Ovary (tissue), 9 donors: ENCODE measurements around the gene CHCHD6. TPM values are rescaled to one million over a fixed set of nuclear protein-coding genes. Genes with fewer than 3 reads are reported as not detected.

Experiments
- DNase-seq, 5 donors: peaks; one replicate each; pipeline ENCODE4 v3.0.0-alpha.2; 2019 to 2020
- H3K27ac ChIP-seq, 2 donors: fragments of 200-600 bp; one replicate each; pipeline versions ENCODE4 v1.5.1 to v1.8.0; 2019 to 2022
- H3K27me3 ChIP-seq: fragments of 200-600 bp; one replicate; pipeline ENCODE4 v1.8.0; 2022
- H3K36me3 ChIP-seq: fragments of 200-600 bp; sonication (generic); one replicate; pipeline ENCODE4 v1.5.1; 2019
- H3K4me1 ChIP-seq: one replicate; pipeline ENCODE4 v1.8.1; 2013; ENCODE audit warnings: mild to moderate bottlenecking, moderate library complexity; ENCODE audit not compliant: insufficient read depth
- H3K4me3 ChIP-seq: fragments of 200-600 bp; sonication (generic); one replicate; pipeline ENCODE4 v1.5.1; 2017
- H3K9me3 ChIP-seq, 2 donors: fragments of 200-600 bp in 1 of 2; sonication (generic) in 1 of 2; one replicate each; pipeline versions ENCODE4 v1.5.1 to v1.8.1; 2013 to 2019; ENCODE audit warnings: mild to moderate bottlenecking in 1 of 2, moderate library complexity in 1 of 2
- EP300 ChIP-seq: sonication (generic); formaldehyde crosslinking; IDR thresholded peaks from one replicate; pipeline ENCODE4 v1.6.1; 2017; ENCODE audit warnings: antibody characterized with exemption
- POLR2A ChIP-seq: fragments of 450-650 bp; IDR thresholded peaks from one replicate; pipeline ENCODE4 v1.6.1; 2017; ENCODE audit warnings: antibody characterized with exemption, mild to moderate bottlenecking, moderate library complexity
- WGBS, 3 donors: extraction: QIAGEN DNeasy Blood & Tissue Kit in 1 of 3; methylation state at CpG; one replicate each; pipeline versions ENCODE4 v1.1.5 to v1.1.7; 2013 to 2017; 5-methylcytosine and 5-hydroxymethylcytosine counted together
- intact Hi-C, 4 donors: fragments of 100-400 bp; cut with DNase I; formaldehyde crosslinking; loops; one replicate each; pipeline versions ENCODE4 v1.11.0 to v1.15.1; 2022 to 2023
- polyA plus RNA-seq, 2 donors: library from polyadenylated mRNA; stranded (reverse); fragments of 200-250 nt in 1 of 2; fragments of 350-450 nt in 1 of 2; fragmentation: Illumina TruSeq in 1 of 2; extraction: RNeasy Lipid Tissue Mini Kit (QIAGEN cat#74804) in 1 of 2; gene quantifications; one replicate each; pipeline ENCODE4 v1.2.3, GENCODE V29; 2013 to 2014
- total RNA-seq, 7 donors: library from RNA; depleted of rRNA in 2 of 7; stranded (reverse); fragments of >200 nt in 2 of 7; fragmentation: NEBNext Ultra II Directional in 3 of 7; extraction: Animal tissue kit (Norgen Biotek cat#: 25700) in 3 of 7; gene quantifications; one replicate each; pipeline versions ENCODE4 v1.1.0 to v1.2.4, GENCODE V29; 2016 to 2023
- TF ChIP-seq, protein P1 (sequence below), 3 donors: fragments of 450-650 bp in 2 of 3; fragments of 200-600 bp in 1 of 3; IDR thresholded peaks; one replicate each; pipeline versions ENCODE4 v1.5.1 to v1.8.0; 2016 to 2022; ENCODE audit warnings: antibody characterized with exemption in 3 of 3, mild to moderate bottlenecking in 1 of 3
- donor health status: DM: no; HTN: no; CAD: no; lungs with moderate emphysema.
- donor health status: DM: no; HTN: no; CAD: no.
- donor health status: Bipolar disorder and iron deficiency.
- donor health status: DM: yes; HTN: yes; CAD: no.
- donor health status: DM: no; HTN: no; CAD: no.
- donor health status: DM: yes; HTN: yes; CAD: no.

The CHCHD6 gene
- total and polyA plus RNA-seq, 9 donors: 8.5 to 24.6 (median 19.5) TPM

DNA sequence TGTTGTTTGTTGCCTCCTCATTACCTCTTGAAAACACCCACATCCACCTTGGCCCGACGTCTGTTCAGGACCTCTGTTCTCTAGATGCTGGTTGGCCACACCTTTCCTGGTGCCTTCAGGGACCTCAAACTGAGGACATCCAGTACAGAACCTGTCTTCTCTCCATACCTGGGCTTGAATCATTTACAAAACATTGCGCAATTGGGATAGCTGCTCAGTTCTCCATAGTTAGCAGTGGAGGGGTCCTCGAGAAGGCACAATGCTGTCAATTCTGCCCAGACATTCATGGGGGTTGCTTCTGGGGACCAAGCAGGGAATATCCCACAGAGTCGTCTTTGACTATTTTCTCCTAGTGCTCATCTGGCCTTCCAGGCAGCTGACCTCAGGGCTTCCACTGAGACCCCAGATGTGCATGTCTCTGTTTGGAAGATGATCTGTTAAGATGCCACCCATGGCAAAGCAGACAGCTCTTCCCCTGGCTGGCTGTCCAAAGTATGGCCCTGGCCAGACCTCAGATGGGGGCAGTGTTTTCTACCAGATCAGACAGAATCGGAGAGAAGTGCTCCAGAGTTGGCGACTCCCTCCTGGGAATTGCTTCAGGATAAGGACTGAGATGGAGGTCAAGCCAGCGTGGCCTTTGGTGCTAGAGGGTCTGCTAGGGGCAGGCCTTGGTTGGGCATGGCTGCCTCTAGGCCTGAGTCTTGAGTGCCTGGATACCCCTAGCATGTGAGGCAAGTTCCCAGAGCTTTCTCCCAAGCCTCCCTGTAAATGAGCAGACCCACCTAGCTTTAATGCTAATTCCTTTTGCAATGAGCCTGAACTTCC, 46.1 kb downstream of the CHCHD6 start:
- Histone ChIP-seq H3K27ac (no peak overlapping the region), H3K27me3 (no peaks in the 10 kb centered on the region), H3K36me3 (no peaks in the 10 kb centered on the region), H3K9me3 (no peaks in the 10 kb centered on the region), H3K4me3 (no peak overlapping the region), H3K4me1 (peaks cover 1% of the 10 kb centered on the region)
- no peak for DNase-seq
- TF ChIP-seq, protein P1, sequence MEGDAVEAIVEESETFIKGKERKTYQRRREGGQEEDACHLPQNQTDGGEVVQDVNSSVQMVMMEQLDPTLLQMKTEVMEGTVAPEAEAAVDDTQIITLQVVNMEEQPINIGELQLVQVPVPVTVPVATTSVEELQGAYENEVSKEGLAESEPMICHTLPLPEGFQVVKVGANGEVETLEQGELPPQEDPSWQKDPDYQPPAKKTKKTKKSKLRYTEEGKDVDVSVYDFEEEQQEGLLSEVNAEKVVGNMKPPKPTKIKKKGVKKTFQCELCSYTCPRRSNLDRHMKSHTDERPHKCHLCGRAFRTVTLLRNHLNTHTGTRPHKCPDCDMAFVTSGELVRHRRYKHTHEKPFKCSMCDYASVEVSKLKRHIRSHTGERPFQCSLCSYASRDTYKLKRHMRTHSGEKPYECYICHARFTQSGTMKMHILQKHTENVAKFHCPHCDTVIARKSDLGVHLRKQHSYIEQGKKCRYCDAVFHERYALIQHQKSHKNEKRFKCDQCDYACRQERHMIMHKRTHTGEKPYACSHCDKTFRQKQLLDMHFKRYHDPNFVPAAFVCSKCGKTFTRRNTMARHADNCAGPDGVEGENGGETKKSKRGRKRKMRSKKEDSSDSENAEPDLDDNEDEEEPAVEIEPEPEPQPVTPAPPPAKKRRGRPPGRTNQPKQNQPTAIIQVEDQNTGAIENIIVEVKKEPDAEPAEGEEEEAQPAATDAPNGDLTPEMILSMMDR (IDR thresholded peaks at IDR 0.05): no peak
- TF ChIP-seq POLR2A (no peak), EP300 (no peak)
- intact Hi-C loops: loop anchor here (5.0 to 10.0 kb wide), 7 partner anchors 65 to 792 kb away; partner anchors contain the start of gene PLXNA1 (in 2 of the 4)
- 94 to 95% (median 95%) methylated on average over 8 of the region's 8 CpGs for WGBS, 3 donors

GRCh38 chr3:126750756-126751121, 46.7 kb downstream of the CHCHD6 start:
- DNase-seq: no peak
- H3K27me3 ChIP-seq: no peaks in the 10 kb centered on the region
- WGBS, 3 donors: 26 to 45% (median 30%) methylated on average over 4 of the region's 4 CpGs
- intact Hi-C loops: loop anchor here in 3 of 4 donors (5.0 to 10.0 kb wide), 5 partner anchors 232 to 792 kb away; partner anchors contain the start of gene PLXNA1 (in 1 of the 3)
- H3K27ac ChIP-seq: no peak overlapping the region
- peaks cover under 1% of the 10 kb centered on the region for H3K4me1 ChIP-seq
- TF ChIP-seq, protein P1 (IDR thresholded peaks at IDR 0.05): no peak
- no peak for TF ChIP-seq EP300
- no peak for TF ChIP-seq POLR2A
- no peak overlapping the region for H3K4me3 ChIP-seq
- H3K36me3 ChIP-seq: no peaks in the 10 kb centered on the region
- H3K9me3 ChIP-seq: no peaks in the 10 kb centered on the region

DNA sequence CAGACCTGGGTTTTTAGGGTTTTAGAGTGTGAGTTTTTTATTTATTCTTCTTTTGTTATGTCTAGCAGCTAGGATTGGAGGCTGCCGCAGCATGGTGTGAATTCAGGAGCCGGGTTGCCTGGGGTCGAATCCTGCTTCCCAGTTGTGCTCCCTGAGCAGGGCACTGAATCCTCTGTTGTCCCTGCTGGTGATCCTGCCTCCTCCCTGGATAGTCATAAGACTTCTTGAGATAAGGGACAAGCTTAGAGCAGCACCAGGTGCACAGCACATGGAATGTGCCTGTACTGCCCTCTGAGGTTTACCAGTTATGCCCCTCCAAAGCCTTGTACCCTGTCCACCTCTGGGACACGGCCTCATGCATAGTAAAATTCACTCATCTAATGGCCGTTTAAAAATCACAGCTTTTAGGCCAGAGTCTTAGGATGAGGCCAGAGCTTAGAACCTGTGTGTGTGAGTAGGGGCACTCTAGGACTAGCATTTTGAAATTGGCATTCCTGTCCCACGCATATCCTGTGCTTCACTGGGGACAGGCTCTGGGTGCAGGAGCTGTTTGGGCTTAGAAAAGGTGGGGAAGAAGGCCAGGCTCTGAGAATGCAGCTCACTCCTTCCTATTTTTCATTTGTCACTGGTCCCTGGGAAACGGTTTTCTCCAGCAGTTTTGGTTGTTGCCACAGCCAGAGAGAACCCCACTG, 47.7 kb downstream of the CHCHD6 start:
- intact Hi-C loops: loop anchor here in 3 of 4 donors (2.0 to 10.0 kb wide), 6 partner anchors 231 to 791 kb away; partner anchors contain the start of gene PLXNA1 (in 3 of the 3)
- Histone ChIP-seq H3K4me3 (no peak overlapping the region), H3K27ac (no peak overlapping the region), H3K9me3 (no peaks in the 10 kb centered on the region), H3K4me1 (no peaks in the 10 kb centered on the region), H3K27me3 (no peaks in the 10 kb centered on the region), H3K36me3 (no peaks in the 10 kb centered on the region)
- WGBS, 3 donors: 47 to 63% (median 50%) methylated on average over 7 of the region's 7 CpGs
- no peak for DNase-seq
- TF ChIP-seq, protein P1 (IDR thresholded peaks at IDR 0.05): no peak
- no peak for TF ChIP-seq POLR2A
- no peak for TF ChIP-seq EP300

DNA sequence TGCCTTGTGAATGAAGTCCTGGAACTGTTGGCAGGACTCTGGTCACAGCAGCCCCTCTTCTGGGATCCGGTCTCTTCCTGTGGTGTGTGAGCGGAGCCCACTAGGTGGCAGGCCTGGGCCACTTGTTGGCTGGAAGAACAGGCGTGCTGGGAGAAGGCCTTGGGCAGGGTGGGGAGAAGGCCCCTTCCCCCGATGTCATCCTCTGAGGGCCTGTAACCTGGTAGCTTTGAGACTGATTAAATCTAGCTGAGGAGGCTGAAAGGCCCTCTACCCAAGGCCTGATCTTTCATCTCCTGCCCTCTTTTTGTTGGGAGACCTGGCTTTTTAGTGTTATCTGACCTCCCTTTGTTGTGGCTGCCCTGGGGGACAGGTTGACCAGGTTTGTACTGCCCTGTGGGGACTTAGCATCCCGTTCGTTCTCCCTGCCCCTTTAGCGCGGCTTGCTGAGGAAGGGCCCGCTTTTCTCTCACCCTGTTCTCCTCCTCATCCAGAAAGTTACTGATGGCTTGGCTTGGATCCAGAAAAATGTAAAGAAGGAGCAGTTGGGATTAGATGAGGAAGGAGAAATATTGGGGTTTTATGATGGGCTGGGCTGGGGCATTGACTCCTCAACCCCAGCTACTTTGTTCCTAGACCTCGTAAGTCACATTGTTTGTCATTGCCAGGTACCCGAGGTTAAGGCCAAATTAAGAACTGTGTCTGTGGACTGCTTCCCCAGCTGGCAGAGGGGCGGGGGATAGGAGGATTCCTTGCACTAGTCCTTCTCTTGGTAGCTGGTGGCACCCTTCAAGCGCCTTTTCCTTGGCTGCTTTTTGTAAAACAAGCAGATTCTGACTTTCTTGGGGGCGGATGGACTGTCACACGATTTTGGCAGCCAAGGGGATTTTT, 48.5 kb downstream of the CHCHD6 start:
- intact Hi-C loops: loop anchor here in 3 of 4 donors (2.0 to 10.0 kb wide), 6 partner anchors 230 to 790 kb away; partner anchors contain the start of gene PLXNA1 (in 3 of the 3)
- TF ChIP-seq EP300 (no peak), POLR2A (no peak)
- TF ChIP-seq, protein P1 (IDR thresholded peaks at IDR 0.05): peak; percentile 54 to 78 (median 78)

More for the DNA sequence above, 48.5 kb downstream of the CHCHD6 start:
- H3K27ac ChIP-seq: no peak overlapping the region
- peak; percentile 73 to 87 (median 81) for DNase-seq
- H3K36me3 ChIP-seq: no peaks in the 10 kb centered on the region
- H3K9me3 ChIP-seq: no peaks in the 10 kb centered on the region
- H3K4me3 ChIP-seq: no peak overlapping the region
- H3K27me3 ChIP-seq: no peaks in the 10 kb centered on the region
- no peaks in the 10 kb centered on the region for H3K4me1 ChIP-seq
- WGBS, 3 donors: 44 to 48% (median 46%) methylated on average over 15 of the region's 15 CpGs
